Measurements from ENCODE around the gene THBD. TPM values are rescaled to one million over a fixed set of nuclear protein-coding genes. Genes with fewer than 3 reads are reported as not detected.
A peak's percentile ranks its signal among the peaks of the same experiment; 100 is the strongest.

THBD gene, protein sequence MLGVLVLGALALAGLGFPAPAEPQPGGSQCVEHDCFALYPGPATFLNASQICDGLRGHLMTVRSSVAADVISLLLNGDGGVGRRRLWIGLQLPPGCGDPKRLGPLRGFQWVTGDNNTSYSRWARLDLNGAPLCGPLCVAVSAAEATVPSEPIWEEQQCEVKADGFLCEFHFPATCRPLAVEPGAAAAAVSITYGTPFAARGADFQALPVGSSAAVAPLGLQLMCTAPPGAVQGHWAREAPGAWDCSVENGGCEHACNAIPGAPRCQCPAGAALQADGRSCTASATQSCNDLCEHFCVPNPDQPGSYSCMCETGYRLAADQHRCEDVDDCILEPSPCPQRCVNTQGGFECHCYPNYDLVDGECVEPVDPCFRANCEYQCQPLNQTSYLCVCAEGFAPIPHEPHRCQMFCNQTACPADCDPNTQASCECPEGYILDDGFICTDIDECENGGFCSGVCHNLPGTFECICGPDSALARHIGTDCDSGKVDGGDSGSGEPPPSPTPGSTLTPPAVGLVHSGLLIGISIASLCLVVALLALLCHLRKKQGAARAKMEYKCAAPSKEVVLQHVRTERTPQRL
- 77.6 TPM for total RNA-seq
- long read RNA-seq, full-length matches to known transcripts = 109 of 109 reads
- long read RNA-seq, partial matches to known transcripts = 0 of 109 reads
- long read RNA-seq, other reads (novel, unspliced or antisense) = 0 of 109 reads

GRCh38 chr20:23049201-23050075 is at the start of gene THBD:
Gene THBD (minus strand): TSS chr20:23049672. CDS start chr20:23049504, 168 bp downstream.
- Histone ChIP-seq H3K4me1 (peaks cover 47% of the 10 kb centered on the region), H3K36me3 (no peaks in the 10 kb centered on the region), H3K27me3 (ENCODE audit: low read depth) (peaks cover 25% of the 10 kb centered on the region), H3K4me3 (peak within 1 kb of the TSS; percentile 69), H3K27ac (peak within 1 kb of the TSS; percentile 91), H3K9me3 (no peaks in the 10 kb centered on the region)
- DNase-seq (peak; percentile 88), ATAC-seq (peak; percentile 73 to 74)
- TF ChIP-seq, protein P1, sequence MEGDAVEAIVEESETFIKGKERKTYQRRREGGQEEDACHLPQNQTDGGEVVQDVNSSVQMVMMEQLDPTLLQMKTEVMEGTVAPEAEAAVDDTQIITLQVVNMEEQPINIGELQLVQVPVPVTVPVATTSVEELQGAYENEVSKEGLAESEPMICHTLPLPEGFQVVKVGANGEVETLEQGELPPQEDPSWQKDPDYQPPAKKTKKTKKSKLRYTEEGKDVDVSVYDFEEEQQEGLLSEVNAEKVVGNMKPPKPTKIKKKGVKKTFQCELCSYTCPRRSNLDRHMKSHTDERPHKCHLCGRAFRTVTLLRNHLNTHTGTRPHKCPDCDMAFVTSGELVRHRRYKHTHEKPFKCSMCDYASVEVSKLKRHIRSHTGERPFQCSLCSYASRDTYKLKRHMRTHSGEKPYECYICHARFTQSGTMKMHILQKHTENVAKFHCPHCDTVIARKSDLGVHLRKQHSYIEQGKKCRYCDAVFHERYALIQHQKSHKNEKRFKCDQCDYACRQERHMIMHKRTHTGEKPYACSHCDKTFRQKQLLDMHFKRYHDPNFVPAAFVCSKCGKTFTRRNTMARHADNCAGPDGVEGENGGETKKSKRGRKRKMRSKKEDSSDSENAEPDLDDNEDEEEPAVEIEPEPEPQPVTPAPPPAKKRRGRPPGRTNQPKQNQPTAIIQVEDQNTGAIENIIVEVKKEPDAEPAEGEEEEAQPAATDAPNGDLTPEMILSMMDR (IDR thresholded peaks at IDR 0.05) = no peak
- intact Hi-C loops (cut with DNase I) = no loop called here

- Histone ChIP-seq H3K36me3 (no peaks in the 10 kb centered on the region), H3K4me3 (no peak overlapping the region), H3K27me3 (ENCODE audit: low read depth) (peaks cover 2% of the 10 kb centered on the region), H3K27ac (no peak overlapping the region), H3K9me3 (no peaks in the 10 kb centered on the region), H3K4me1 (peaks cover 20% of the 10 kb centered on the region)
- intact Hi-C loops (cut with DNase I) = no loop called here
- ATAC-seq (peak in 1 of 2 donors; percentile 11), DNase-seq (no peak)
- TF ChIP-seq, protein P1 (IDR thresholded peaks at IDR 0.05) = no peak
Observed at GRCh38 chr20:23097636-23098580, 48.4 kb upstream of the THBD start.

GRCh38 chr20:23096986-23097520 is 47.6 kb upstream of the THBD start:
- ATAC-seq (no peak), DNase-seq (no peak)
- H3K4me3 ChIP-seq = no peak overlapping the region
- no peak overlapping the region for H3K27ac ChIP-seq
- peaks cover 2% of the 10 kb centered on the region for H3K27me3 ChIP-seq (ENCODE audit: low read depth)
- TF ChIP-seq, protein P1 (IDR thresholded peaks at IDR 0.05) = no peak
- H3K36me3 ChIP-seq = no peaks in the 10 kb centered on the region
- H3K4me1 ChIP-seq = peaks cover 12% of the 10 kb centered on the region
- H3K9me3 ChIP-seq = no peaks in the 10 kb centered on the region
- intact Hi-C loops (cut with DNase I) = no loop called here

- Histone ChIP-seq H3K4me1 (peaks cover 12% of the 10 kb centered on the region), H3K27me3 (ENCODE audit: low read depth) (peaks cover 2% of the 10 kb centered on the region), H3K36me3 (no peaks in the 10 kb centered on the region), H3K27ac (no peak overlapping the region), H3K4me3 (no peak overlapping the region), H3K9me3 (no peaks in the 10 kb centered on the region)
- ATAC-seq (no peak), DNase-seq (no peak)
- intact Hi-C loops (cut with DNase I) = no loop called here
- TF ChIP-seq, protein P1 (IDR thresholded peaks at IDR 0.05) = no peak
Observed at GRCh38 chr20:23096097-23096496, 46.6 kb upstream of the THBD start.

Measured in lower lobe of right lung (tissue), 2 donors.